WTC11 (cell line): Measurements from ENCODE around the gene PUS10. TPM values are rescaled to one million over a fixed set of nuclear protein-coding genes. Genes with fewer than 3 reads are reported as not detected.

Experiments used
- ATAC-seq: fragments of 200-7000 bp; cut with Tn5 transposase; 2 replicates; pipeline ENCODE4 v1.10.0; 2021; ENCODE audit warnings: mild to moderate bottlenecking, moderate library complexity
- CTCF ChIA-PET: fragments of 300-600 bp; sonication (Branson Sonifier 250); formaldehyde crosslinking; loops from one replicate; lab custom pipeline; 2021; ENCODE audit warnings: antibody characterized with exemption; lab: Charles Lee
- POLR2A ChIA-PET: fragments of 350-600 bp; sonication (Branson Sonifier 250); formaldehyde crosslinking; loops from one replicate; lab custom pipeline; 2021; ENCODE audit warnings: antibody characterized with exemption; lab: Charles Lee
- DNase-seq: peaks from one replicate; pipeline ENCODE4 v3.0.0; 2021; ENCODE audit warnings: low spot score
- H3K27ac Mint-ChIP-seq: 2 replicates; pipeline ENCODE4 v1.8.0; 2021; ENCODE audit warnings: mixed read lengths
- H3K27me3 Mint-ChIP-seq: 2 replicates; pipeline ENCODE4 v1.8.0; 2021; ENCODE audit warnings: low read depth, mild to moderate bottlenecking, moderate library complexity, mixed read lengths
- H3K36me3 Mint-ChIP-seq: 2 replicates; pipeline ENCODE4 v1.8.0; 2021; ENCODE audit warnings: mixed read lengths
- H3K4me1 Mint-ChIP-seq: 2 replicates; pipeline ENCODE4 v1.8.0; 2022; ENCODE audit warnings: mixed read lengths
- H3K4me3 Mint-ChIP-seq: 2 replicates; pipeline ENCODE4 v1.8.0; 2021; ENCODE audit warnings: mild to moderate bottlenecking, moderate library complexity, mixed read lengths
- H3K9me3 Mint-ChIP-seq: 2 replicates; pipeline ENCODE4 v1.8.0; 2021; ENCODE audit warnings: mixed read lengths
- HMGA2 ChIP-seq: fragments of 250-450 bp; sonication (Bioruptor Pico); IDR thresholded peaks from 2 replicates; pipeline ENCODE4 v1.4.0; 2021; ENCODE audit warnings: mild to moderate bottlenecking, moderate library complexity
- JAZF1 ChIP-seq: fragments of 250-450 bp; sonication (Bioruptor Pico); IDR thresholded peaks from 2 replicates; pipeline ENCODE4 v1.9.0; 2021; ENCODE audit warnings: moderate library complexity, mild to moderate bottlenecking, inconsistent platforms
- MXD4 ChIP-seq: fragments of 250-450 bp; sonication (Bioruptor Pico); IDR thresholded peaks from 2 replicates; pipeline ENCODE4 v1.8.0; 2021; ENCODE audit warnings: mild to moderate bottlenecking, moderate library complexity, borderline replicate concordance
- MYBL2 ChIP-seq: sonication (generic); formaldehyde crosslinking; IDR thresholded peaks from 2 replicates; pipeline ENCODE4 v1.8.1; 2023; ENCODE audit warnings: mild to moderate bottlenecking, moderate library complexity, missing genetic modification reagents
- NFATC4 ChIP-seq: fragments of 250-450 bp; sonication (Bioruptor Pico); IDR thresholded peaks from 2 replicates; pipeline ENCODE4 v1.9.0; 2021; ENCODE audit warnings: mild to moderate bottlenecking
- NFYB ChIP-seq: sonication (generic); formaldehyde crosslinking; conservative IDR thresholded peaks from 2 replicates; pipeline ENCODE4 v1.8.0; 2022; ENCODE audit warnings: low read depth, missing genetic modification reagents
- RORB ChIP-seq: fragments of 250-450 bp; sonication (Bioruptor Pico); IDR thresholded peaks from 2 replicates; pipeline ENCODE4 v1.9.0; 2021; ENCODE audit warnings: mild to moderate bottlenecking
- ZBTB21 ChIP-seq: sonication (generic); formaldehyde crosslinking; IDR thresholded peaks from 2 replicates; pipeline ENCODE4 v1.8.1; 2023; ENCODE audit warnings: mild to moderate bottlenecking, missing genetic modification reagents, borderline replicate concordance
- ZNF671 ChIP-seq: fragments of 250-450 bp; sonication (Bioruptor Pico); IDR thresholded peaks from 2 replicates; pipeline ENCODE4 v1.8.0; 2021; ENCODE audit warnings: mild to moderate bottlenecking
- total RNA-seq: library from RNA; stranded (reverse); gene quantifications from 3 replicates; pipeline ENCODE4 v1.2.3, GENCODE V29; 2021
- TF ChIP-seq, protein P1 (sequence below): fragments of 250-450 bp; sonication (Bioruptor Pico); IDR thresholded peaks from 2 replicates; pipeline ENCODE4 v1.9.0; 2021; ENCODE audit warnings: moderate library complexity, mild to moderate bottlenecking, inconsistent platforms, borderline replicate concordance
- TF ChIP-seq, protein P2 (sequence below): sonication (generic); formaldehyde crosslinking; IDR thresholded peaks from 2 replicates; pipeline ENCODE4 v1.8.0; 2023; ENCODE audit warnings: missing genetic modification reagents
- TF ChIP-seq, protein P3 (sequence below): sonication (generic); formaldehyde crosslinking; IDR thresholded peaks from 2 replicates; pipeline ENCODE4 v1.8.1; 2022; ENCODE audit warnings: mild to moderate bottlenecking, moderate library complexity, missing genetic modification reagents
- TF ChIP-seq, protein P4 (sequence below): sonication (generic); formaldehyde crosslinking; conservative IDR thresholded peaks from 2 replicates; pipeline ENCODE4 v1.8.1; 2022; ENCODE audit warnings: mild to moderate bottlenecking, missing genetic modification reagents
- TF ChIP-seq, protein P5 (sequence below): sonication (generic); formaldehyde crosslinking; IDR thresholded peaks from 2 replicates; pipeline ENCODE4 v1.8.1; 2023; ENCODE audit warnings: mild to moderate bottlenecking, missing genetic modification reagents
- TF ChIP-seq, protein P6 (sequence below): sonication (generic); formaldehyde crosslinking; IDR thresholded peaks from 2 replicates; pipeline ENCODE4 v1.8.1; 2023; ENCODE audit warnings: mild to moderate bottlenecking, missing genetic modification reagents, borderline replicate concordance
- TF ChIP-seq, protein P7 (sequence below): sonication (generic); formaldehyde crosslinking; IDR thresholded peaks from 2 replicates; pipeline ENCODE4 v1.8.1; 2022; ENCODE audit warnings: mild to moderate bottlenecking, missing genetic modification reagents, moderate library complexity, borderline replicate concordance
- TF ChIP-seq, protein P8 (sequence below): sonication (generic); formaldehyde crosslinking; IDR thresholded peaks from 2 replicates; pipeline ENCODE4 v1.8.1; 2023; ENCODE audit warnings: mild to moderate bottlenecking, moderate library complexity, missing genetic modification reagents

PUS10 gene
- total RNA-seq, 1 experiment from 2014 or later, result 2.9 TPM

DNA sequence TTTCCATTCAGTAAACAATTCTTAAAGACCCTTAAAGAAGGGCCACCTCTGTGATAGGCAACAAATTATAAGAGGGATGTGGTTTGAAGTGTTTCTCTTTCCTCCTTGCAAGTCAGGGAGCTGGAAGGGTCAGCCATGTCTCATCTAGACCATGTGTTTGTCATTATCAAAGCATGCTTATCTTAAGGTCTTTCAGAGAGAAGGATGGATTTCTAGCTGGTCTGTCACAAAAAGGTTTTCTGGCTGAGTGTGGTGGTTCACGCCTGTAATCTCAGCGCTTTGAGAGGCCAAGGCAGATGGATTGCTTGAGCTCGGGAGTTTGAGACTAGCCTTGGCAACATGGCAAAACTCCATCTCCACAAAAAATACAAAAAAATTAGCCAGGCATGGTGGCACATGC lies 59.7 kb downstream of the PUS10 start:
- ChIA-PET POLR2A (no interaction called here), CTCF (no interaction called here)
- H3K36me3 Mint-ChIP-seq, result no peaks in the 10 kb centered on the region
- no peaks in the 10 kb centered on the region for H3K27me3 Mint-ChIP-seq
- ATAC-seq (no peak), DNase-seq (no peak)
- H3K4me3 Mint-ChIP-seq, result no peak overlapping the region
- TF ChIP-seq, protein P1, sequence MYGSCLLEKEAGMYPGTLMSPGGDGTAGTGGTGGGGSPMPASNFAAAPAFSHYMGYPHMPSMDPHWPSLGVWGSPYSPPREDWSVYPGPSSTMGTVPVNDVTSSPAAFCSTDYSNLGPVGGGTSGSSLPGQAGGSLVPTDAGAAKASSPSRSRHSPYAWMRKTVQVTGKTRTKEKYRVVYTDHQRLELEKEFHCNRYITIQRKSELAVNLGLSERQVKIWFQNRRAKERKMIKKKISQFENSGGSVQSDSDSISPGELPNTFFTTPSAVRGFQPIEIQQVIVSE (CRISPR knock-in tag), result no peak
- TF ChIP-seq JAZF1 (CRISPR knock-in tag) (no peak), MXD4 (CRISPR knock-in tag) (no peak), NFATC4 (CRISPR knock-in tag) (no peak), RORB (CRISPR knock-in tag) (no peak), NFYB (no peak), HMGA2 (no peak), ZBTB21 (CRISPR knock-in tag) (no peak), MYBL2 (no peak), ZNF671 (no peak)
- TF ChIP-seq, protein P2, sequence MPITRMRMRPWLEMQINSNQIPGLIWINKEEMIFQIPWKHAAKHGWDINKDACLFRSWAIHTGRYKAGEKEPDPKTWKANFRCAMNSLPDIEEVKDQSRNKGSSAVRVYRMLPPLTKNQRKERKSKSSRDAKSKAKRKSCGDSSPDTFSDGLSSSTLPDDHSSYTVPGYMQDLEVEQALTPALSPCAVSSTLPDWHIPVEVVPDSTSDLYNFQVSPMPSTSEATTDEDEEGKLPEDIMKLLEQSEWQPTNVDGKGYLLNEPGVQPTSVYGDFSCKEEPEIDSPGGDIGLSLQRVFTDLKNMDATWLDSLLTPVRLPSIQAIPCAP (CRISPR knock-in tag), result no peak
- TF ChIP-seq, protein P3, sequence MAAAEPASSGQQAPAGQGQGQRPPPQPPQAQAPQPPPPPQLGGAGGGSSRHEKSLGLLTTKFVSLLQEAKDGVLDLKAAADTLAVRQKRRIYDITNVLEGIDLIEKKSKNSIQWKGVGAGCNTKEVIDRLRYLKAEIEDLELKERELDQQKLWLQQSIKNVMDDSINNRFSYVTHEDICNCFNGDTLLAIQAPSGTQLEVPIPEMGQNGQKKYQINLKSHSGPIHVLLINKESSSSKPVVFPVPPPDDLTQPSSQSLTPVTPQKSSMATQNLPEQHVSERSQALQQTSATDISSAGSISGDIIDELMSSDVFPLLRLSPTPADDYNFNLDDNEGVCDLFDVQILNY, result no peak
- TF ChIP-seq, protein P4, sequence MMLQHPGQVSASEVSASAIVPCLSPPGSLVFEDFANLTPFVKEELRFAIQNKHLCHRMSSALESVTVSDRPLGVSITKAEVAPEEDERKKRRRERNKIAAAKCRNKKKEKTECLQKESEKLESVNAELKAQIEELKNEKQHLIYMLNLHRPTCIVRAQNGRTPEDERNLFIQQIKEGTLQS (CRISPR knock-in tag), result no peak
- TF ChIP-seq, protein P5, sequence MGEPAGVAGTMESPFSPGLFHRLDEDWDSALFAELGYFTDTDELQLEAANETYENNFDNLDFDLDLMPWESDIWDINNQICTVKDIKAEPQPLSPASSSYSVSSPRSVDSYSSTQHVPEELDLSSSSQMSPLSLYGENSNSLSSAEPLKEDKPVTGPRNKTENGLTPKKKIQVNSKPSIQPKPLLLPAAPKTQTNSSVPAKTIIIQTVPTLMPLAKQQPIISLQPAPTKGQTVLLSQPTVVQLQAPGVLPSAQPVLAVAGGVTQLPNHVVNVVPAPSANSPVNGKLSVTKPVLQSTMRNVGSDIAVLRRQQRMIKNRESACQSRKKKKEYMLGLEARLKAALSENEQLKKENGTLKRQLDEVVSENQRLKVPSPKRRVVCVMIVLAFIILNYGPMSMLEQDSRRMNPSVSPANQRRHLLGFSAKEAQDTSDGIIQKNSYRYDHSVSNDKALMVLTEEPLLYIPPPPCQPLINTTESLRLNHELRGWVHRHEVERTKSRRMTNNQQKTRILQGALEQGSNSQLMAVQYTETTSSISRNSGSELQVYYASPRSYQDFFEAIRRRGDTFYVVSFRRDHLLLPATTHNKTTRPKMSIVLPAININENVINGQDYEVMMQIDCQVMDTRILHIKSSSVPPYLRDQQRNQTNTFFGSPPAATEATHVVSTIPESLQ, result no peak
- no peaks in the 10 kb centered on the region for H3K9me3 Mint-ChIP-seq
- H3K4me1 Mint-ChIP-seq, result no peaks in the 10 kb centered on the region
- no peak overlapping the region for H3K27ac Mint-ChIP-seq

- Mint-ChIP-seq H3K4me3 (no peak overlapping the region), H3K9me3 (no peaks in the 10 kb centered on the region), H3K27me3 (no peaks in the 10 kb centered on the region), H3K36me3 (no peaks in the 10 kb centered on the region), H3K27ac (no peak overlapping the region), H3K4me1 (no peaks in the 10 kb centered on the region)
- CTCF ChIA-PET, result no interaction called here
- POLR2A ChIA-PET, result no interaction called here
- ATAC-seq (no peak), DNase-seq (no peak)
- TF ChIP-seq, protein P6, sequence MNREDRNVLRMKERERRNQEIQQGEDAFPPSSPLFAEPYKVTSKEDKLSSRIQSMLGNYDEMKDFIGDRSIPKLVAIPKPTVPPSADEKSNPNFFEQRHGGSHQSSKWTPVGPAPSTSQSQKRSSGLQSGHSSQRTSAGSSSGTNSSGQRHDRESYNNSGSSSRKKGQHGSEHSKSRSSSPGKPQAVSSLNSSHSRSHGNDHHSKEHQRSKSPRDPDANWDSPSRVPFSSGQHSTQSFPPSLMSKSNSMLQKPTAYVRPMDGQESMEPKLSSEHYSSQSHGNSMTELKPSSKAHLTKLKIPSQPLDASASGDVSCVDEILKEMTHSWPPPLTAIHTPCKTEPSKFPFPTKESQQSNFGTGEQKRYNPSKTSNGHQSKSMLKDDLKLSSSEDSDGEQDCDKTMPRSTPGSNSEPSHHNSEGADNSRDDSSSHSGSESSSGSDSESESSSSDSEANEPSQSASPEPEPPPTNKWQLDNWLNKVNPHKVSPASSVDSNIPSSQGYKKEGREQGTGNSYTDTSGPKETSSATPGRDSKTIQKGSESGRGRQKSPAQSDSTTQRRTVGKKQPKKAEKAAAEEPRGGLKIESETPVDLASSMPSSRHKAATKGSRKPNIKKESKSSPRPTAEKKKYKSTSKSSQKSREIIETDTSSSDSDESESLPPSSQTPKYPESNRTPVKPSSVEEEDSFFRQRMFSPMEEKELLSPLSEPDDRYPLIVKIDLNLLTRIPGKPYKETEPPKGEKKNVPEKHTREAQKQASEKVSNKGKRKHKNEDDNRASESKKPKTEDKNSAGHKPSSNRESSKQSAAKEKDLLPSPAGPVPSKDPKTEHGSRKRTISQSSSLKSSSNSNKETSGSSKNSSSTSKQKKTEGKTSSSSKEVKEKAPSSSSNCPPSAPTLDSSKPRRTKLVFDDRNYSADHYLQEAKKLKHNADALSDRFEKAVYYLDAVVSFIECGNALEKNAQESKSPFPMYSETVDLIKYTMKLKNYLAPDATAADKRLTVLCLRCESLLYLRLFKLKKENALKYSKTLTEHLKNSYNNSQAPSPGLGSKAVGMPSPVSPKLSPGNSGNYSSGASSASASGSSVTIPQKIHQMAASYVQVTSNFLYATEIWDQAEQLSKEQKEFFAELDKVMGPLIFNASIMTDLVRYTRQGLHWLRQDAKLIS (CRISPR knock-in tag), result no peak
- TF ChIP-seq, protein P7, sequence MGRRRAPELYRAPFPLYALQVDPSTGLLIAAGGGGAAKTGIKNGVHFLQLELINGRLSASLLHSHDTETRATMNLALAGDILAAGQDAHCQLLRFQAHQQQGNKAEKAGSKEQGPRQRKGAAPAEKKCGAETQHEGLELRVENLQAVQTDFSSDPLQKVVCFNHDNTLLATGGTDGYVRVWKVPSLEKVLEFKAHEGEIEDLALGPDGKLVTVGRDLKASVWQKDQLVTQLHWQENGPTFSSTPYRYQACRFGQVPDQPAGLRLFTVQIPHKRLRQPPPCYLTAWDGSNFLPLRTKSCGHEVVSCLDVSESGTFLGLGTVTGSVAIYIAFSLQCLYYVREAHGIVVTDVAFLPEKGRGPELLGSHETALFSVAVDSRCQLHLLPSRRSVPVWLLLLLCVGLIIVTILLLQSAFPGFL (CRISPR knock-in tag), result no peak
- TF ChIP-seq, protein P8, sequence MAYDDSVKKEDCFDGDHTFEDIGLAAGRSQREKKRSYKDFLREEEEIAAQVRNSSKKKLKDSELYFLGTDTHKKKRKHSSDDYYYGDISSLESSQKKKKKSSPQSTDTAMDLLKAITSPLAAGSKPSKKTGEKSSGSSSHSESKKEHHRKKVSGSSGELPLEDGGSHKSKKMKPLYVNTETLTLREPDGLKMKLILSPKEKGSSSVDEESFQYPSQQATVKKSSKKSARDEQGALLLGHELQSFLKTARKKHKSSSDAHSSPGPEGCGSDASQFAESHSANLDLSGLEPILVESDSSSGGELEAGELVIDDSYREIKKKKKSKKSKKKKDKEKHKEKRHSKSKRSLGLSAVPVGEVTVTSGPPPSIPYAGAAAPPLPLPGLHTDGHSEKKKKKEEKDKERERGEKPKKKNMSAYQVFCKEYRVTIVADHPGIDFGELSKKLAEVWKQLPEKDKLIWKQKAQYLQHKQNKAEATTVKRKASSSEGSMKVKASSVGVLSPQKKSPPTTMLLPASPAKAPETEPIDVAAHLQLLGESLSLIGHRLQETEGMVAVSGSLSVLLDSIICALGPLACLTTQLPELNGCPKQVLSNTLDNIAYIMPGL (CRISPR knock-in tag), result no peak
Measured at GRCh38 chr2:60957643-60958042, 60.4 kb downstream of the PUS10 start.
